HG03342 (cell line): Measurements from ENCODE around the gene OR52E6.

Source experiments
- ATAC-seq: cut with Tn5 transposase; IDR thresholded peaks from one replicate; pipeline ENCODE4 v1.9.1; 2021; ENCODE audit warnings: mild to moderate bottlenecking, moderate library complexity; ENCODE audit not compliant: unreplicated experiment

The OR52E6 gene

DNA sequence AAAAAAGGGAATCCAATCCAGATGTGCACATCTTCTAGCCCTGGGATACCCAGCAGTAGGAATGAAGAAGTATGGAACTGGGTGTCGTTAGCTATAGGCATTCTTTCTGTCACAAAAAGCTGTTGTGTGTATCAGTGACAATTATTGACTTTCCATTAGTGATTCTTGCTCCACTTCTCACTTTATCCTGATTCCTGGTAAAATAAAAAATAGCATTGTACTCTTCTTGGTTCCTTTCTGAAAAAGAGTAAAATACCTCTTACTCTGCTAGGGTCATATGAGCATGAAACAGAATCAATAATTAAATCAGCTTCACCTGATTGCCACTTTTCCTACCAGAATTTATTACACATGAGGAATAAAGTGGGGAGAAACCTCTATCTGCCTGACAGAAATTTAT lies at the start of gene OR52E6:
OR52E6 (minus strand) TSS at position 101 of the 400 bp plus-strand sequence; CDS start at position 101, 0 bp downstream.
- no peak for ATAC-seq

DNA sequence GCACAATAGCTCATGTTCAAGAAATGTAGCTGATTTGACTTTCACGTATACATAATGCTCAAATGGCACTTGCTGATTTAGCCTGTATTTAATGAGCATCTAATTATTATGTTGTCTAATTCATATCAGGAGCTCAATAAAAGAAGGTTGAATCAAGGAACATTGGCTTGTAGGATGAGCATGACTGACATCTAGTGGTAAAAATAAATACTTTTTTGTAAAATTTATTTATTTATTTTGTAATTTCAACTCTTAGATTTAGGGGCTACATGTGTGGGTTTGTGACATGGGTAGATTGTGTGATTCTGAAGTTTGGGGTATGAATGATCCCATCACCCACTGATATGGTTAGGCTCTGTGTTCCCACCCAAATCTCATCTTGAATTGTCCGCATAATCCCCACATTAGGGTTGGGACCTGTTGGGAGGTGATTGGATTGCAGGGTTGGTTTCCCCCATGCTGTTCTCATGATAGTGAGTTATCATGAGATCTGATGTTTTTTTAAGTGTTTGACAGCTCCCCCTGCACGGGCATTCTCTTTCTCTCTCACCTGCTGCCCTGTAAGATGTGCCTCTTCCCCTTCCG lies 49.6 kb upstream of the OR52E6 start:
- ATAC-seq: no peak

DNA sequence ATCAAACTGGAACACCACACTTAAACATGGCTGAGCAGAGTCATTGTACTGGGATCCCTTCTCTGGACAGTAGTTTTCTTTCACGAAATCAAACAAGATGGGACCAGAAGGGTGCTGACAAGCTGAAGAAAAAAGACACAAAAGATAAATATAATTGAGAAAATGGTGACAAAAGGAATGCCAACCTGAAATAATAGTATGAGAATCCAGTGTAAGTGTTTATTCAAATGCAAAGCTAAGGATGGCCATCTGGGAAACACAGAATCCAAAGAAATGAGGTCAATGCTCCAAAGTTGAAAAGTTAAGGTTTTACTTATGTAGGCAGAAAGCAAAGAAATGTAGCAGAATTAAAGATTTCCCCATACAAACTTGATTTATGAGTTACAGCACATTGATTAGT lies 46.0 kb upstream of the OR52E6 start:
- ATAC-seq: no peak

- no peak for ATAC-seq
Observed at GRCh38 chr11:5887172-5887571, 45.5 kb upstream of the OR52E6 start.

DNA sequence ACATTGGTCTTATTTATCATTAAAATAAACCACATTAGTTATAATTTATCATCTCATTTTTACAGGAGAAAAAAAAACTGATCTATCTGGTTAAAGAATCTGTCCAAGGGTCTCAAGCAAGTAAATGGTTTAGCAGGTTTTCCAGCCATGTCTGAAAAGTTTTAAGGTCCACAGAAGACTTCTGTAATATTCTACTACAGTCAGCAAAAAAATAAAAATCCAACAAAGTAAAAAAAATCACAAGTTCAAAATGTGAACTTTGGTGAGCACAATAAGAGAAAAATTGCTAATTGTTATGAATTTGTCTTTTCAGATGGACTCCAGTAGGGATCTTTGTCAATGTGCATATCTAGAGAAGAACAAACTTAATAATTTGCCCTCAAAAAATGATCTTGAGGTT lies 40.1 kb upstream of the OR52E6 start:
- ATAC-seq: no peak

GRCh38 chr11:5880329-5880728 lies 38.6 kb upstream of the OR52E6 start, which contains the start of gene OR52E4:
TSS of gene OR52E4 (plus strand) at chr11:5880629. CDS start at chr11:5884293, 3,664 bp downstream.
- no peak for ATAC-seq

- ATAC-seq: no peak
Observed at GRCh38 chr11:5878564-5878963, 36.9 kb upstream of the OR52E6 start.

GRCh38 chr11:5865826-5866225 lies 24.1 kb upstream of the OR52E6 start:
- no peak for ATAC-seq

DNA sequence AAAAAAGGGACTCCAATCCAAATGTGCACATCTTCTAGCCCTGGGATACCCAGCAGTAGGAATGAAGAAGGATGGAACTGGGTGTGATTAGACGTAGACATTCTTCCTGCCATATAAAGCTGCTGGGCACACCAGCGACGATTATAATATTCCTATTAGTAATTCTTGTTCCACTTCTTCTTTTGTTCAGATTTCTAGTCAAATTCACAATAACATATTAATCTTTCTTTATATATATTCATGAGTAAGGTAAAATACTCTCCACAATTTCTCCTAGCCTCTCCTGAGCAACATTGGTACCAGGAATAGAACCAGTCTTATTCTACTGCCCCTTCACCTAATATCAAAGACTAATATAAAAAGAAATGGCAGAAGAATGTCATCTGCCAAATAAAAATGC lies 15.9 kb upstream of the OR52E6 start, which contains the start of gene OR52E8:
OR52E8 (minus strand) TSS at position 101 of the 400 bp plus-strand sequence; CDS start at position 101, 0 bp downstream.
- ATAC-seq: no peak

DNA sequence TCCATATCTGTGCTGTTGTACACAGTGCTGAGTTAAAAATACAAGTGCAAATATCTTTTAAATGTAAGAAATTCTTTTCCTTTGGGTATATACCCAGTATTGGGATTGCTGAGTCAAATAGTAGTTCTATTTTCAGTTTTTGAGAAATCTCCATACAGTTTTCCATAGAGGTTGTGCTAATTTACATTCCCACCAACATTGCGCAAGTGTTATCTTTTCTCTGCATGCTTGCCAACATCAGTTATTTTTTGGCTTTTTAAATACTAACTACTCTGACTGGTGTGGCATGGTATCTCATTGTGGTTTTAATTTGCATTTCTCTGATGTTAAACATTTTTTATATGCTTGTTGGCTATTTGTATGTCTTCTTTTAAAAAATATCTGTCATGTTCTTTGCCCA lies 9.3 kb upstream of the OR52E6 start:
- ATAC-seq: no peak

DNA sequence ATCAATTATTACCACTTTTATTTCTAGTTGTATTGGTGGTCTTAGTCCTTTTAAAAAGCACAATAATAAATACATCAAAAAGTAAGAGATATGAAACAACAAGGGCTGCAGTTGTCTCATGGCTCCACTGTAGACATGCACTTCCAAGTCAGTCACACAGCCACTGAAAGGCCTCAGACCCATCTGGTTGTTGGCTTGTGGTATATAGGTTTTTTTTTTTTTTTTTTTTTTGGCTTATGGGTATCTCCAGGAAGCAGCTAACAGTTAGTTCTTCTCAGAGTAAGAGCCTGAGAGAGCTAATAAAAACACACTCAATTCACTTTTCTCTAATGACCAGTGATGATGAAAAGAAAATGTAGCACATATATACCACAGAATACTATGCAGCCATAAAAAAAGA lies 6.0 kb upstream of the OR52E6 start:
- ATAC-seq: no peak

DNA sequence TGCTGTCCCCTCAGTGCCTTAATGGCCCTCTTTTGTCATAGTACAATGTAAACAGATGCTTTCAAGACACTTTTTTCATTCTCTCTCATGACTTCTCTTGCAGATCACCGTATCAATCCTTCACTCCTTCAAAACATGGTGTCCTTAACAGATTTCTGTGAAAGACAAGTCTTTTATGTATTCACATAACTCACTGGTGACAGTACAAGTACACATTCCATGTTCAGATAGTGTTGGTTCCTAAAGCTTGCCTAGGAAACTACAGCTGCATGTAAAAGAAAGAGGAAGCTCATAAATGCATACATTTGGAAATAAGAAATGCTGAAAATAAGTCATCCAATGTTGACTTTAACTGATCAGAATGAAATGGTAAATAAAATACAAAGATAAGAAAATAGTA lies 5.0 kb upstream of the OR52E6 start:
- no peak for ATAC-seq

DNA sequence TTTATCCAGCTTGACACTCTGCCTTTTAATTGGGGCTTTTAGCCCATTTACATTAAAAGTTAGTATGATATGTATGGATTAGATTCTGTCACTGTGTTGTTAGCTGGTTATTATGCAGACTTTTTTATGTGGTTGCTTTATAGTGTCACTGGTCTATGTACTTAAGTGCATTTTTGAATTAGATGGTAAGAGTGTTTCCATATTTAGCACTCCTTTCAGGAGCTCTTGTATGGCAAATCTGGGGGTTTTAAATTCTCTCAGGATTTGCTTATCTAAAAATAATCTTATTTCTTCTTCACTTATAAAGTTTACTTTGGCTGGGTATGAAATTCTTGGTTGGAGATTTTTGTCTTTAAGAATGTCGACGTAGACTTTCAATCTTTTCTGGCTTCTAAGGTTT lies 4.0 kb downstream of the OR52E6 start:
- no peak for ATAC-seq

DNA sequence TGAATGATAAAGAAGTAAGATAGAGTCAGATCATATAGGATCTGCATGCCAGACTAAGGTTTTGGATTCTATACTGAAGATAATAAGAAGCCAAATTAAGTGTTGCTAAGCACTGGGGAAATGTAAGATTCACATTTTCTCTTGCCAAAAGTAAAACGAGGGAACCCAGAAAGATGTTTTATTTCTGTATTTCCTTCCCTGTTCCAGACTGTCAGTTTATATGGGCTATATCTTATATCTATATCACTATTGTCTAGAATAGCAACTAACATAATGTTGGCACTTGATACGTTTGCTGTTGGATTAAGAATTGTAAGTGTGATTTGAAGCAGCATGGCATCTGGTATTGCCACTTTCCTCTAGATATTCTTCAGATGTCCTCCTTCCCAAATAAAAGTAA lies 8.3 kb downstream of the OR52E6 start:
- ATAC-seq: no peak

DNA sequence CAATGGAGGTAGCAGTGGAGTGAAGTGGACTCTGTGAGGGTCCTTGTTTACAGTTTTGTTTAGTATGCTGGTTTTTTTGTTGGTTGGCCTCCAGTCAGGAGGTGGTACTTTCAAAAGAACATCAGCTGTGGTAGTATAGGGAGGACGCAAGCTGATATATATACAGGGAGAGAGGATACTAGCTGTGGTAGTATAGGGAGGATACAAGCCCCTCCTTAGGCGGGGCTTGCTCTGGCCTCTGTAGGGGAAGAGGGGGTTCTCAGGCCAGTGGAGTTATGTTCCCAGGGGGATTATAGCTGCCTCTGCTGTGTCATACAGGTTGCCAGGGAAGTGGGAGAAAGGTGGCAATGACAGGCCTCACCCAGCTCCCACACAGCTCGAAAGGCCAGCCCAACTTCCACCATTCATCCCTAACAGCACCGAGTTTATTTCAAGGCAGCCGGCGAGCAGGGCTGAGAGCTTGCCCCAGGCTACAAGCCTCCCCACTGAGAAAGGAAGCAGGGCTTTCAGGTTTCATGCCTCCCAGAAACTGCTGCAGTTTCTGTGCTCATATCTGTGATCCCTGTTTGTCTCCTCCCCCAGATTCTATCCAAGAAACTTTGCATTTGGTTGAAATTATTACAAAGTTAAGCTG lies 10.4 kb downstream of the OR52E6 start:
- no peak for ATAC-seq

- ATAC-seq: peak; percentile 57
Observed at GRCh38 chr11:5818245-5818886, 23.3 kb downstream of the OR52E6 start.

DNA sequence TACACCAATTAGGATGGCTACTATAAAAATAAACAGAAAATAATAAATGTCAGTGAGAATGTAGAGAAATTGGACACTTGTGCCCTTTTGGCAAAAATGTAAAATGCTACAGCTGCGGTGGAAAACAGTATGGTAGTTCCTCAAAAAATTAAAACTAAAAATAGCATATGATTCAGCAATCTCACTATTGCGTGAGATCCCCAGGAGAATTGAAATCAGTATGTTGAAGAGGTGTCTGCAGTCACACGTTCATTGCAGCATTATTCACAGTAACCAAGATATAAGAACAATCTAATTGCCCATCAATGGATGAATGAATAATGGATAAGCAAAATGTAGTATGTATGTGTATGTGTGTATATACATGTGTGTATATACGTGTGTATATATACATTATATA lies 26.2 kb downstream of the OR52E6 start:
- no peak for ATAC-seq

GRCh38 chr11:5809905-5810795 lies 31.5 kb downstream of the OR52E6 start:
- ATAC-seq: no peak

GRCh38 chr11:5809122-5809519 lies 32.6 kb downstream of the OR52E6 start:
- peak; percentile 32 for ATAC-seq

DNA sequence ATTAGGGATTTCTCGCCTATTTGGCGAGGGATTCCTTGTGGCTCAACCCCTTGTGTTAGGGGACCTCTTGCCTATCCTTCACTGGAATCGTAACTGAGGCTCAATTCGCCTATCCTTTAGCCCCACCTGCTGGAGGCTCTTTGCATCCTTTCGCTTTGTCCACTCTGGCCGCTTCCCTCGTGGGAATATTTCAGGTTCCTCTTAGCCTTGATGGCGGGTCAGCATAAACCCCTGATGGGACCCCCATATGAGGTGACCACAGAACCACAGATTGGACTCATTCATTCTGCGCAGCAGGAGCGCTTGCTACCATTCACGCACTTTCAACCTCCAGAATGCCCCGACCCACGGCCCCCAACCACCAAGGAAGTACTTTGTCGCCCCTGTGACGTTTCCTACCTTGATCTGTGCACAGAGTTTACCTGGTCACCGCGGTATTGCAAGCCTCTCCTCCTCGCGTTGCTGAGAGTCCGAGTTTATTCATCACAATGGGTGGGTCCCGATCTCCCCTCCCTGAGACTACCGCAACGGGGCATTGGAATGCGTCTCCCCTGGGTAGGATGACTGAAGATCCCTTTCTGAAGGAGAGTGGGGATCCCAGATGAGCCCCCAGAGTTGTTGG lies 33.1 kb downstream of the OR52E6 start, which contains the start of gene OR52N2:
OR52N2 (plus strand) TSS at position 425 of the 622 bp plus-strand sequence. CDS start 11,412 bp downstream, outside the sequence.
- peak; percentile 90 for ATAC-seq

GRCh38 chr11:5807580-5807979 lies 34.1 kb downstream of the OR52E6 start:
- ATAC-seq: no peak
